Kidney (tissue), 14 donors: Measurements from ENCODE around the gene PRAME. TPM values are rescaled to one million over a fixed set of nuclear protein-coding genes. Genes with fewer than 3 reads are reported as not detected.

ENCODE experiments used
- DNase-seq, 5 donors: peaks; one replicate each; pipeline ENCODE4 v3.0.0-alpha.2; 2013 to 2020
- FAIRE-seq: peaks from 2 replicates; lab custom pipeline; 2012; peaks lifted over from hg19 to GRCh38; lab: Jason Lieb, UNC
- H3K27ac ChIP-seq, 2 donors: one replicate each; pipeline ENCODE4 v1.7.0; 2013; ENCODE audit warnings: low read depth in 2 of 2, low read length in 2 of 2, inconsistent platforms in 1 of 2
- H3K27me3 ChIP-seq: one replicate; pipeline ENCODE4 v1.7.1; 2013; ENCODE audit warnings: low read length, inconsistent platforms; ENCODE audit not compliant: control insufficient read depth, insufficient read depth
- H3K36me3 ChIP-seq, 3 donors: one replicate each; pipeline versions ENCODE4 v1.7.0 to v1.7.1; 2013; ENCODE audit warnings: low read length in 3 of 3, control low read depth in 1 of 3, inconsistent platforms in 1 of 3; ENCODE audit not compliant: insufficient read depth in 3 of 3, control insufficient read depth in 2 of 3
- H3K4me1 ChIP-seq, 3 donors: one replicate each; pipeline versions ENCODE4 v1.7.0 to v1.7.1; 2013; ENCODE audit warnings: low read length in 3 of 3, inconsistent platforms in 1 of 3, low read depth in 1 of 3; ENCODE audit not compliant: control insufficient read depth in 2 of 3, insufficient read depth in 2 of 3
- H3K4me3 ChIP-seq, 3 donors: one replicate each; pipeline versions ENCODE4 v1.7.0 to v1.8.1; 2013; ENCODE audit warnings: low read length in 3 of 3, control low read depth in 1 of 3, inconsistent platforms in 1 of 3
- H3K9ac ChIP-seq, 3 donors: one replicate each; pipeline versions ENCODE4 v1.7.0 to v1.7.1; 2013; ENCODE audit warnings: low read length in 3 of 3, control low read depth in 1 of 3, inconsistent platforms in 1 of 3
- H3K9me3 ChIP-seq, 3 donors: one replicate each; pipeline versions ENCODE4 v1.7.0 to v1.7.1; 2013; ENCODE audit warnings: low read length in 3 of 3, control low read depth in 1 of 3, inconsistent platforms in 1 of 3; ENCODE audit not compliant: control insufficient read depth in 2 of 3, insufficient read depth in 1 of 3
- CTCF ChIP-seq: IDR thresholded peaks from 3 replicates; pipeline ENCODE4 v1.5.1; 2012; ENCODE audit warnings: mild to moderate bottlenecking, moderate library complexity, borderline replicate concordance; ENCODE audit not compliant: insufficient read depth; ENCODE audit errors: extremely low read depth
- intact Hi-C: fragments of 100-400 bp; cut with DNase I; formaldehyde crosslinking; loops from one replicate; pipeline ENCODE4 v1.11.1; 2022
- polyA plus RNA-seq: library from polyadenylated mRNA; stranded (reverse); fragments of 350-450 nt; fragmentation: Illumina TruSeq; extraction: RNeasy Lipid Tissue Mini Kit (QIAGEN cat#74804); gene quantifications from one replicate; pipeline ENCODE4 v1.2.3, GENCODE V29; 2014; ENCODE audit warnings: low read depth, low replicate concordance; ENCODE audit not compliant: insufficient read depth
- total RNA-seq: library from RNA; stranded (reverse); fragmentation: NEBNext Ultra II Directional; extraction: Animal tissue kit (Norgen Biotek cat#: 25700); gene quantifications from one replicate; pipeline ENCODE4 v1.2.1, GENCODE V29; 2021
- donor health status: control.
- donor health status: control.
- donor health status: control.
- donor health status: control.
- donor health status: control.
- donor health status: DM: yes; HTN: yes; CAD: no.
- donor health status: Normal renal cell carcinoma (clear cell type).

The PRAME gene
- total and polyA plus RNA-seq, 2 donors from 2014 or later = 1.7 to 4.0 TPM

- no peaks in the 10 kb centered on the region for H3K36me3 ChIP-seq
- no peak overlapping the region for H3K4me3 ChIP-seq
- FAIRE-seq = no peak
These were observed 20.7 kb downstream of the PRAME start for GRCh38 chr22:22538226-22538989.

GRCh38 chr22:22536916-22537315 is 22.1 kb downstream of the PRAME start:
- no peaks in the 10 kb centered on the region for H3K4me1 ChIP-seq
- H3K4me3 ChIP-seq = no peak overlapping the region
- no peak overlapping the region for H3K9ac ChIP-seq
- H3K36me3 ChIP-seq = no peaks in the 10 kb centered on the region
- DNase-seq (no peak), FAIRE-seq (no peak)
- no peaks in the 10 kb centered on the region for H3K9me3 ChIP-seq
- no peak overlapping the region for H3K27ac ChIP-seq
- H3K27me3 ChIP-seq = no peaks in the 10 kb centered on the region
- TF ChIP-seq CTCF = no peak
- intact Hi-C loops = no loop called here

More at GRCh38 chr22:22538226-22538989, 20.7 kb downstream of the PRAME start:
- Histone ChIP-seq H3K27me3 (no peaks in the 10 kb centered on the region), H3K4me1 (no peaks in the 10 kb centered on the region), H3K9ac (no peak overlapping the region), H3K27ac (no peak overlapping the region), H3K9me3 (no peaks in the 10 kb centered on the region)
- intact Hi-C loops = no loop called here
- DNase-seq = no peak
- TF ChIP-seq CTCF = no peak

- Histone ChIP-seq H3K27me3 (no peaks in the 10 kb centered on the region), H3K4me3 (no peak overlapping the region), H3K27ac (no peak overlapping the region), H3K9me3 (no peaks in the 10 kb centered on the region), H3K4me1 (no peaks in the 10 kb centered on the region), H3K9ac (no peak overlapping the region), H3K36me3 (no peaks in the 10 kb centered on the region)
- no peak for FAIRE-seq
- DNase-seq = no peak
- intact Hi-C loops = no loop called here
- no peak for TF ChIP-seq CTCF
These were observed 22.6 kb downstream of the PRAME start for GRCh38 chr22:22536515-22536914.
